DMS114 treated with DMSO at 0.1 percent for 48 hours (cell line): ENCODE measurements around the gene CIC.

Experiments
- DNase-seq: peaks from one replicate; lab custom pipeline; 2025; ENCODE audit not compliant: unreplicated experiment; lab: John Stamatoyannopoulos, UW

Gene CIC

GRCh38 chr19:42268704-42269477, at the start of gene CIC:
TSS of gene CIC (plus strand) at chr19:42269252. CDS start at chr19:42271784, 2,532 bp downstream.
- peak; percentile 100 for DNase-seq

- peak; percentile 94 for DNase-seq
These were observed 49.0 kb upstream of the CIC start, which contains the start of gene ZNF526 for GRCh38 chr19:42219812-42220750. TSS of gene ZNF526 (plus strand) at chr19:42220312. CDS start at chr19:42224404, 4,092 bp downstream.

GRCh38 chr19:42220751-42221097, 48.3 kb upstream of the CIC start:
- no peak for DNase-seq

- no peak for DNase-seq
These were observed 43.9 kb upstream of the CIC start for GRCh38 chr19:42224940-42225717.

GRCh38 chr19:42225718-42226292, 43.2 kb upstream of the CIC start:
- no peak for DNase-seq

- DNase-seq = no peak
These were observed 42.2 kb upstream of the CIC start for GRCh38 chr19:42226886-42227285.

GRCh38 chr19:42228641-42229040, 40.4 kb upstream of the CIC start:
- DNase-seq = no peak

GRCh38 chr19:42229301-42229854, 39.7 kb upstream of the CIC start:
- no peak for DNase-seq

- DNase-seq = no peak
These were observed 39.1 kb upstream of the CIC start for GRCh38 chr19:42229855-42230351.

- no peak for DNase-seq
These were observed 38.5 kb upstream of the CIC start for GRCh38 chr19:42230571-42230970.

- no peak for DNase-seq
These were observed 36.6 kb upstream of the CIC start for GRCh38 chr19:42232435-42232834.

GRCh38 chr19:42233106-42233505, 35.9 kb upstream of the CIC start:
- DNase-seq = no peak

GRCh38 chr19:42233678-42234292, 35.3 kb upstream of the CIC start:
- no peak for DNase-seq

GRCh38 chr19:42234364-42234763, 34.7 kb upstream of the CIC start:
- DNase-seq = no peak

- no peak for DNase-seq
These were observed 33.9 kb upstream of the CIC start for GRCh38 chr19:42235181-42235580.

GRCh38 chr19:42239544-42240220, 29.4 kb upstream of the CIC start:
- no peak for DNase-seq

GRCh38 chr19:42241279-42241678, 27.8 kb upstream of the CIC start:
- DNase-seq = no peak

- DNase-seq = no peak
These were observed 27.0 kb upstream of the CIC start for GRCh38 chr19:42242069-42242511.
